Fibroblast of the aortic adventitia (primary cell): Measurements from ENCODE around the gene DSN1. TPM values are rescaled to one million over a fixed set of nuclear protein-coding genes. Genes with fewer than 3 reads are reported as not detected.

Source experiments
- DNase-seq: peaks from one replicate; pipeline ENCODE4 v3.0.0-alpha.2; 2010; ENCODE audit warnings: low read depth
- H3K4me3 ChIP-seq: 2 replicates; pipeline ENCODE4 v1.5.1; 2011; ENCODE audit warnings: low read depth, mild to moderate bottlenecking, control low read depth, low read length, moderate library complexity
- CTCF ChIP-seq: IDR thresholded peaks from 2 replicates; pipeline ENCODE4 v1.5.1; 2011; ENCODE audit warnings: mild to moderate bottlenecking, low read length, control low read depth, inconsistent platforms; ENCODE audit not compliant: insufficient read depth
- total RNA-seq: library from RNA; depleted of rRNA; stranded (reverse); fragments of >200 nt; gene quantifications from 2 replicates; pipeline ENCODE4 v1.2.3, GENCODE V29; 2012; ENCODE audit warnings: low replicate concordance

The DSN1 gene
- total RNA-seq, 1 donor: 40.4 TPM

- TF ChIP-seq CTCF: no peak
- no peak overlapping the region for H3K4me3 ChIP-seq
- no peak for DNase-seq
Observed at GRCh38 chr20:36796117-36796516, 22.6 kb upstream of the DSN1 start.

GRCh38 chr20:36795691-36796090 is 22.1 kb upstream of the DSN1 start:
- no peak for TF ChIP-seq CTCF
- no peak overlapping the region for H3K4me3 ChIP-seq
- no peak for DNase-seq

- no peak for TF ChIP-seq CTCF
- no peak overlapping the region for H3K4me3 ChIP-seq
- DNase-seq: no peak
Observed at GRCh38 chr20:36794116-36794474, 20.5 kb upstream of the DSN1 start.

GRCh38 chr20:36793294-36794115 is 19.9 kb upstream of the DSN1 start:
- H3K4me3 ChIP-seq: no peak overlapping the region
- no peak for DNase-seq
- no peak for TF ChIP-seq CTCF

GRCh38 chr20:36792422-36792821 is 18.9 kb upstream of the DSN1 start:
- H3K4me3 ChIP-seq: no peak overlapping the region
- peak; percentile 64 for DNase-seq
- peak; percentile 51 for TF ChIP-seq CTCF

GRCh38 chr20:36791862-36792261 is 18.3 kb upstream of the DSN1 start:
- H3K4me3 ChIP-seq: no peak overlapping the region
- DNase-seq: no peak
- no peak for TF ChIP-seq CTCF

- no peak for TF ChIP-seq CTCF
- no peak overlapping the region for H3K4me3 ChIP-seq
- DNase-seq: no peak
Observed at GRCh38 chr20:36786663-36787062, 13.1 kb upstream of the DSN1 start.
